NCI-H446 treated with DMSO at 0.1 percent for 48 hours (cell line): Measurements from ENCODE around the gene CYGB.
"Not testable (repeated sequence)": the region's sequence is repeated elsewhere in the genome, so short reads cannot be mapped to it uniquely, and the experiment has no call there.

Experiments
- DNase-seq: peaks from one replicate; lab custom pipeline; 2025; lab: John Stamatoyannopoulos, UW

The CYGB gene

GRCh38 chr17:76538281-76538931 lies 897 bp upstream of the CYGB start:
- DNase-seq: no peak

DNA sequence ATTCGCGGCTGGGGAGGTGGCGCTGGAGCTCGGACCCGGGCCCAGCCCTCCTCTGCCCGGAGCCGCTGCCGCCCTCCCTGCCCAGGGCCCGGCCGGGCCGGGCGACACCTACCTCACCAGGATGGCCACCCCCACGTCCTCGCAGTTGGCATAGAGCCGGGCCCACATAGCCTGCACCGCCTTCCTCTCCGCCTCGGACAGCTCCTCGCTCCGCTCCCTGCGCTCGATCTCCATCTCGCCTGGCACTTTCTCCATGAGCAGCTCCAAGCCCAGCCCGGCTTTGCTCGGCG lies 276 bp downstream of the CYGB start:
- no peak for DNase-seq

GRCh38 chr17:76536511-76537287 lies 810 bp downstream of the CYGB start:
- DNase-seq: no peak

DNA sequence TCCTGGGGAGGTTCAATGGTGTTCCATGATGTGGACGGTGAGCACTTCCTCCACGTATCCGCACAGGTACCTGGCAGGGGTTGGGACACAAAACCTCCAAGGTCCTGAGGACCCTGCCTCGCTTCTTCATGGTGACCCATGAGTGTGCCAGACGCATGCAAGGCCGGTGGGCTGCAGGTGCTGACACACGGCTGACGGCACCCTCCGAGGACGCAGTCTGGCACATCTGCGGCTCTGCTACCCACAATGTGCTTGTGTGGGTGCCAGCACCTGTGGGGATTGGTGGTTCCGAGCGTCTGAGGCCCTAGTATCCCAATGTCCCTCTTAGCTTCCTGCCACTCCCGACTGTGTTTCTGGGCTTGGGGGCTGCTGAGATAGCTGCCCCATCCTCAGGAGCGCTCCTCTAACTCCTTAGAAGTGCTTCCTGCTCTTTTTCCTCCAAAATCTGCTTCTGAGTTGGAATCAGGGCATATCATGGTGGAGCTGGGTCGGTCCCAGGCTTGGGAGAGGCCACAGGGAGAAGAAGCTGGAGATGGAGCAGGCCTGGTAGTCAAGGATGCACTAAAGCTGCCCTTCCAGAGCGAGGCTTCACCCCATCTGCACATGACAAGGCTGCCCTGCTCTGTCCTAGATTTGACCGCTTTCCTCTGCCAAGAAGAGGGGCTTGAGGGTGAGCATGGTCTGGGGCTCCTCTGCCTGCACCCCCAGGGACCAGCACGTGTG lies 1.6 kb downstream of the CYGB start:
- DNase-seq: no peak

GRCh38 chr17:76534831-76535732 lies 2.4 kb downstream of the CYGB start:
- no peak for DNase-seq

GRCh38 chr17:76533640-76534359 lies 3.7 kb downstream of the CYGB start:
- DNase-seq: not testable (repeated sequence)

DNA sequence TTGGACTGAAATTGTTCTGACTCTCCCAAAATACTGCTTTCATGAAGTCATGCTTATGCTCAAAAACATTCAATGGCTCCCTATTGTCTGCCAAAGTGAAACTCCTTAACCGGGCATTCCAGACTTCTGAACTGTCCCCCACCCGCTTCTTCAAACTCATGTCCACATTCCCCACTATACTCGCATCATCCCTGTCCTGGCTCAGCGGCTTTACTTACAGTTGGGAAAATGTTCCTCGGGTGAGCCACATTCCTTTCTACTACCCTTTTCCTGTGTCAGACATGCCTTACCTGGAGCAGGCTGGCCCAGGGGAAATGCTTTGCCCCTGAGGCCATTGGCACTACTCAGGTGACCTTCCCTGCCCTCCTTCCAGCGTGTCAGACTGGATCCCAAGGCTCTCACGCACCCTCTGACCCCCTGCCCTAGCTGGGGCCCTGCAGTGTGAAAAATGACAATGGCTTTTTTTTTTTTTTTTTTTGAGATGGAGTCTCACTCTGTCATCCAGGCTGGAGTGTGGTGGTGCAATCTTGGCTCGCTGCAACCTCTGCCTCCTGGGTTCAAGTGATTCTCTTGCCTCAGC lies 5.3 kb downstream of the CYGB start:
- no peak for DNase-seq

DNA sequence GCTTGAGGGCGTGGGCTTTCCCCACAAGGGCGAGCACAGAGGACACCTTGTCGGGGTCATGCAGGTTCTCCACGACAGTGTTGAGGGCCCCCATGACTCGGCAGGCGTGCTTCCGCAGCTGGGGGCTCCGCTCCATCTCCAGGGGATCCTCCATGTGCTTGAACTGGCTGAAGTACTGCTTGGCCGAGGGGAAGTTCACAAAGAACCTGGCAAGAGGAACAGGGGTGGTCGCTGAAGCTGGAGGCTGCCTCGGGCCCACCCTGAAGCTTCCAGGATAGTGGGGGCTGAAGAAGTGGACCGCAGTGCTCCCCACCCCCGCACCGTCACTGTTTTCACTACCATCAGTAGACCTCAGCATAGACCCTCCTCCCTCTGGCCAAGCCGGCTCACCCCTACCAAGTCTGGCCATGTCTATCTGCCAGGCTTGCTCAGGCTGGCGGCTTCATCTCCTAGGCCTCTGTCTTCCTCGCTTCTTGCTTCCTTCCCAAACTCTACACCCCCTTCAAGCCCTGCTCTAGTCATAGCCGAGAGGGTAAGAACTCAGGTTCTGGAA lies 5.9 kb downstream of the CYGB start:
- no peak for DNase-seq

GRCh38 chr17:76530811-76531485 lies 6.6 kb downstream of the CYGB start:
- no peak for DNase-seq

- DNase-seq: no peak
Observed at GRCh38 chr17:76530095-76530723, 7.3 kb downstream of the CYGB start.

- no peak for DNase-seq
Observed at GRCh38 chr17:76529224-76530094, 8.1 kb downstream of the CYGB start.

- DNase-seq: no peak
Observed at GRCh38 chr17:76528528-76529223, 8.8 kb downstream of the CYGB start.

DNA sequence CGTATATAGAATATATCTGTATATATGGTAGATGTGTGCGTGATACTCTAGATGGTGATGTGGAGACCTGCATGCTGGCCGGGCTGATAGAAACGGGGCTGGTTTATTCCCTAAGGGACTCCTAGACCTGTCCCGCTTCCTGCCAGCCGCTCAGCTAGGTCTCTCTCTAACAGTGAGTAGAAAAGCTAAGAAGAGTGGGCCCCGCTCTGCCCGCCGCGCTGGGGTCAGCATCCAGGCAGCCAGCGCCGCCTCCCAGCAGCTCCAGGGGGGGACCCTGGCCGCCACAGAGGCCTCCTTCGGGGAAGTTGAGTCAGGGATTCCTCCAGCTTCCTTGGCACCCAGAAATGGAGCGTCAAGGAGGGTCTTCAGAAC lies 9.4 kb downstream of the CYGB start:
- DNase-seq: no peak

- no peak for DNase-seq
Observed at GRCh38 chr17:76527430-76528111, 9.9 kb downstream of the CYGB start.

GRCh38 chr17:76527016-76527415 lies 10.5 kb downstream of the CYGB start:
- DNase-seq: not testable (repeated sequence)

- not testable (repeated sequence) for DNase-seq
Observed at GRCh38 chr17:76525513-76525833, 12.0 kb downstream of the CYGB start.

GRCh38 chr17:76524598-76525512 lies 12.7 kb downstream of the CYGB start:
- no peak for DNase-seq
